NCI-H82 (cell line): Measurements from ENCODE around the gene EMD.

Experiments used
- DNase-seq: peaks from one replicate; lab custom pipeline; 2025; lab: John Stamatoyannopoulos, UW

EMD gene

DNA sequence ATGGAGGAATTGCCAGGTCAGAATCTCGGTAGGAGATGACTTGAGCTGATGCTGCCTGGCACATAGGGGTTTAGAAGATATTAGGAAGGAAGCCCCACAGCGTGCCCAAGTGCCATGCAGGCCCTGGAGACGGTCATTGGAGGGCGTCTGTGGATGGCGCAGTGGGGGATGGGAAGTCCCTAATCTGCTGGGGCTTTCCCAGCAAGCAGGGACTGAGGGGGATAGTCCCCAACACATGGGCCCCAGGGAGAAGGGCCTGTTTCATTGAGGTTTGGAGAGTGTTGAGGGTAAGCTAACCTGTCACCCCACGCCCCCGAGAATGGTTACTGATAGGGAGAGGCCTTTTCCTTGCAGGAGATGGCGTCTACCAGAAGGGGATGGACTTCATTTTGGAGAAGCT, 40.1 kb downstream of the EMD start:
- DNase-seq: no peak

GRCh38 chrX:154419688-154420401, 40.8 kb downstream of the EMD start:
- no peak for DNase-seq

DNA sequence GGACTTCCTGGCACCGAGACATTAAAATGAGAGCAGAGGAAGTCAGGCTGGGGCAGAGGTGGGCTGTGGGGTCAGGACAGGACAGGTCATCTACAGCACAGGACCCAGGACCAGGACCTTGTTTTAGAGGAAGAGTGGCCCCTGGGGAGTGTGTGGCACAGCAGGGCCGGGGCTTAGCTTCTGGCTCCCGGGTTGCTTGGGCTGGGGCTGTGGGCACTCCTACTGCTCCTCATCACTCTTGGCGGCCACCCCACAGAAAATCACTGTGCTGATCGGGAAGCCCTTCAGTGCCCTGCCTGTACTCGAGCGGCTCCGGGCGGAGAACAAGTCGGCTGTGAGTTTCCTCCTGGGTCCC, 41.3 kb downstream of the EMD start:
- no peak for DNase-seq

DNA sequence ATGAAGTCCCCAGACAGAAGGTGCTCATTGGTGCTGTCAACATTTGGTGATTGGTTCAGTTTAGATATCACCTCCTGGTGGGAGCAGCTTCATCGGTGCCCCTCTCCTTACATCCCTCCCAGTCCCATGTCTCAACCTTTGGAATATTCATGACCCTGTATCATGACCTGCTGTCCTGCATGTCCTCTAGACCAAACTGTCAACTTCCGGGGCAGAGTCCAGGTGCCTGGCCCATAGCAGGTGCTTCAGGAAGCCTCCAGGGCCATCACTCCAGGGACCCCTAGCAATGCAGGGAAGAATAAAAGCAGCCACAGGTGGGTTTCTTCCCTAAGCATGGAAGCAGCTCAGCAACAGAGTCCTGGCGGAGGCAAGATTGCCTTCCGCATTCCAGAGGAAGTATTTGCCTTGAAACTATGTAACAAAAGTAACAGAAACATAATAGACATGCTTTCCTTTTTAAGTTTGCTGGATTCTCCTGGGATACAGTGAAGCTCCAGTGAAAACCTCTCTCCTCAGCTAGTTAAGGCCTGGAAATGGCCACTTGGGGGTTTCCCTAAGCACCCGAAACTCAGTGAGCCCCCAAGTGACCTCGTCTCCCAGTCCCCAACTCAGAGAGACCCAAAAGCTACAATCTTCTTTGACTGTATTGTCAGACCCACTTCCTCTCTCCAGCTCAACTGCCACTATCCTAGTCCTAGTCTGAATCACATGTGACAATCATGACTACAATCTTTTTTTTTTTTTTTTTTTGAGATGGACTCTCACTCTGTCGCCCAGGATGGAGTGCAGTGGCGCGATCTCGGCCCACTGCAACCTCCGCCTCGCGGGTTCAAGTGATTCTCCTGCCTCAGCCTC, 48.0 kb downstream of the EMD start:
- no peak for DNase-seq

DNA sequence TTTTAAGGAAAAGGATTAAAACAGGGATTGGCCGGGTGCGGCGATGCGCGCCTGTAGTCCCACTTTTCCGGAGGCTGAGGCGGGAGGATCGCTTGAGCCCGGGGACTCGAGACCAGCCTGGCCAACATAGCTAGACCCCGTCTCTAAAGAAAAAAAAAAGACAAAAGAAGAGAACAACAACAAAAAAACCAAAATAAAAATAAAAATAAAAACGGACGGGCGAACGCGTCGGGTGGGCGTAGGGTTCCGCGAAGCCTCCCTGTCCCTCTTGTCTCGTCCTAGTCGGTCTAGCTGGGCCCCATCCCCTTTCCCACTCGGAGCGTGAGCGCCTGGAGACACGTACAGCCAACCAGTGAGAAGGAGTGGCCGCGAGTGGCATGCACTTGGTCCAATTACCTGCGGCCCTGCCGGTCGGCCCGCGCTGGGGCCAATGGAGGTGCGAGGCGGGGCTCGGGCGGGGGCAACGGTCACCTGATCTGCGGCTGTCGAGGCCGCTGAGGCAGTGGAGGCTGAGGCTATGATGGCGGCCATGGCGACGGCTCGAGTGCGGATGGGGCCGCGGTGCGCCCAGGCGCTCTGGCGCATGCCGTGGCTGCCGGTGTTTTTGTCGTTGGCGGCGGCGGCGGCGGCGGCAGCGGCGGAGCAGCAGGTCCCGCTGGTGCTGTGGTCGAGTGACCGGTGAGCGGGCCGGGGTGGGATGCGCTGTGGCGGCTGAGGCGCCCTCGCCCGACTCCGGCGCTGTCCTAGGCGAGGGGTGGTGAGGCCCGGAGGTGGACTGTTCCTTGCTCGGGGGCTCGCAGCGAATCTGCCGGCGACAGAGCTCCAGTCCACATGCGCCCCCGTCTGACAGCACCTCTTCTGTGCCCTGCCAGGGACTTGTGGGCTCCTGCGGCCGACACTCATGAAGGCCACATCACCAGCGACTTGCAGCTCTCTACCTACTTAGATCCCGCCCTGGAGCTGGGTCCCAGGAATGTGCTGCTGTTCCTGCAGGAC, 49.4 kb downstream of the EMD start, which contains the start of gene ATP6AP1:
TSS of gene ATP6AP1 (plus strand) at position 502 of the 996 bp plus-strand sequence. CDS start at position 518, 16 bp downstream.
- peak; percentile 97 for DNase-seq

DNA sequence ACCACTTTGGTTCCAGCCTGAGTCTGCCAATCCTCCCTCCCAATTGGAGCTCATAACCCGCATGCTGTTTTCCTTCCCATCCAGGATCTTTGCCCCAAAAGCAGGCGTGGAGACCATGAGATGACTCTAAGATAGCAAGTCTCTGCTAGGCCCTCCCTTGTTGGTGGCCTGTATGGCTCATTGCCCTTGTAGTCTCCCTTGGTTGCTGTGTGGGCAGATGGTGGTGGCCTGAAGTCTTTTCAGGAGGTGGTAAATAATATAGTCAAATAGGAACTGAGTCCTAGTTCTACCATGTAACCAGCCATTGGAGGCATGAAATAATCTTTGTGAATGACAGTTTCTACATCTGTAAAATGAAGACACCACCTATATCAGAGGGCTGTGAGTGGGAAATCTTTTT, 50.6 kb downstream of the EMD start:
- no peak for DNase-seq

GRCh38 chrX:154430479-154430878, 51.4 kb downstream of the EMD start:
- DNase-seq: no peak

DNA sequence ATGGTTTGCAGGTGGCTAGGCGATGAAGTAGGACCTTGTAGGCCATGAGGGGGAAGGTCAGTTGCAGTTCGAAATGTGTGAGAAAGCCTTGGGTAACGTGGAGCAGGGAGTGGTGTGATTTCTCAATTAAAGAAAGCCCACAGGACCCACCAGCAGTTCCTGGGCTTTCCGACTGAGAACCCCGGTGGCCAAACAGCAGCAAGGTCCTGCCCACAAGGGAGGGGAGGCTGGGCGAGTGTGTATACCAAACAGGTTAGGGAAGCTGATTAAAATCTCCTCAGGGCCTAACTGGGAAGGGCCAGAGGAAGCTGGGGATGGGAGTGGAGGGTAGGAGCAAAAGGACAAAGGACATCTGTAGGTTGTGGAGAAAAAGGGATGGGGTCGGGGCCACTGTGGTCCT, 51.8 kb downstream of the EMD start:
- DNase-seq: no peak
